Dendritic cell treated with granulocyte-macrophage colony-stimulating factor and Interleukin-4, amounts not matched to agents 40 ng/mL and 50 ng/mL, for 4 days (primary cell): ENCODE results near the gene KNDC1.

ENCODE experiments used
- H3K27ac Mint-ChIP-seq: one replicate; pipeline ENCODE4 v1.8.0; 2022; ENCODE audit warnings: mild to moderate bottlenecking, mixed read lengths
- H3K27me3 Mint-ChIP-seq: one replicate; pipeline ENCODE4 v1.8.0; 2022; ENCODE audit warnings: mild to moderate bottlenecking, mixed read lengths
- H3K36me3 Mint-ChIP-seq: one replicate; pipeline ENCODE4 v1.8.0; 2022; ENCODE audit warnings: low read depth, mixed read lengths
- H3K4me1 Mint-ChIP-seq: one replicate; pipeline ENCODE4 v1.8.0; 2022; ENCODE audit warnings: low read depth, mixed read lengths
- H3K4me3 Mint-ChIP-seq: one replicate; pipeline ENCODE4 v1.8.0; 2022; ENCODE audit warnings: mild to moderate bottlenecking, moderate library complexity, mixed read lengths
- H3K9me3 Mint-ChIP-seq: one replicate; pipeline ENCODE4 v1.8.0; 2022; ENCODE audit warnings: mixed read lengths
- intact Hi-C: fragments of 100-400 bp; cut with micrococcal nuclease; formaldehyde crosslinking; loops from one replicate; pipeline ENCODE4 v1.15.0; 2022

The KNDC1 gene

GRCh38 chr10:133158756-133159610 is 1.0 kb upstream of the KNDC1 start:
- no peaks in the 10 kb centered on the region for H3K9me3 Mint-ChIP-seq
- H3K4me1 Mint-ChIP-seq, result no peaks in the 10 kb centered on the region
- H3K27me3 Mint-ChIP-seq, result peaks cover 67% of the 10 kb centered on the region
- intact Hi-C loops, result no loop called here
- no peak overlapping the region for H3K4me3 Mint-ChIP-seq
- no peak overlapping the region for H3K27ac Mint-ChIP-seq
- H3K36me3 Mint-ChIP-seq, result no peaks in the 10 kb centered on the region

- Mint-ChIP-seq H3K4me3 (no peak overlapping the region), H3K9me3 (no peaks in the 10 kb centered on the region), H3K27ac (no peak overlapping the region), H3K36me3 (no peaks in the 10 kb centered on the region), H3K4me1 (no peaks in the 10 kb centered on the region), H3K27me3 (peaks cover 64% of the 10 kb centered on the region)
- intact Hi-C loops, result no loop called here
Observed at GRCh38 chr10:133159611-133159949, 439 bp upstream of the KNDC1 start.

GRCh38 chr10:133160826-133161471 is 930 bp downstream of the KNDC1 start:
- Mint-ChIP-seq H3K27me3 (peaks cover 57% of the 10 kb centered on the region), H3K4me1 (no peaks in the 10 kb centered on the region), H3K27ac (no peak overlapping the region), H3K4me3 (no peak overlapping the region), H3K36me3 (no peaks in the 10 kb centered on the region), H3K9me3 (no peaks in the 10 kb centered on the region)
- intact Hi-C loops, result no loop called here

- Mint-ChIP-seq H3K4me3 (no peak overlapping the region), H3K36me3 (no peaks in the 10 kb centered on the region), H3K4me1 (no peaks in the 10 kb centered on the region), H3K9me3 (no peaks in the 10 kb centered on the region), H3K27me3 (peaks cover 57% of the 10 kb centered on the region), H3K27ac (no peak overlapping the region)
- intact Hi-C loops, result no loop called here
Observed at GRCh38 chr10:133161486-133162109, 1.6 kb downstream of the KNDC1 start.

- H3K36me3 Mint-ChIP-seq, result no peaks in the 10 kb centered on the region
- no peak overlapping the region for H3K4me3 Mint-ChIP-seq
- H3K27ac Mint-ChIP-seq, result no peak overlapping the region
- H3K27me3 Mint-ChIP-seq, result peaks cover 57% of the 10 kb centered on the region
- H3K9me3 Mint-ChIP-seq, result no peaks in the 10 kb centered on the region
- no peaks in the 10 kb centered on the region for H3K4me1 Mint-ChIP-seq
- intact Hi-C loops, result no loop called here
Observed at GRCh38 chr10:133162178-133162909, 2.3 kb downstream of the KNDC1 start.

- Mint-ChIP-seq H3K27me3 (peaks cover 50% of the 10 kb centered on the region), H3K4me3 (no peak overlapping the region), H3K27ac (no peak overlapping the region), H3K4me1 (no peaks in the 10 kb centered on the region), H3K9me3 (no peaks in the 10 kb centered on the region), H3K36me3 (no peaks in the 10 kb centered on the region)
- intact Hi-C loops, result no loop called here
Observed at GRCh38 chr10:133162910-133163856, 3.2 kb downstream of the KNDC1 start.

GRCh38 chr10:133163889-133164815 is 4.1 kb downstream of the KNDC1 start:
- Mint-ChIP-seq H3K4me1 (no peaks in the 10 kb centered on the region), H3K27ac (no peak overlapping the region), H3K9me3 (no peaks in the 10 kb centered on the region), H3K4me3 (no peak overlapping the region), H3K36me3 (no peaks in the 10 kb centered on the region), H3K27me3 (peaks cover 42% of the 10 kb centered on the region)
- intact Hi-C loops, result no loop called here

GRCh38 chr10:133164816-133165555 is 5.0 kb downstream of the KNDC1 start:
- Mint-ChIP-seq H3K27me3 (peaks cover 40% of the 10 kb centered on the region), H3K27ac (no peak overlapping the region), H3K36me3 (no peaks in the 10 kb centered on the region), H3K9me3 (no peaks in the 10 kb centered on the region), H3K4me1 (no peaks in the 10 kb centered on the region), H3K4me3 (no peak overlapping the region)
- intact Hi-C loops, result no loop called here

GRCh38 chr10:133165556-133166503 is 5.8 kb downstream of the KNDC1 start:
- Mint-ChIP-seq H3K27me3 (peaks cover 37% of the 10 kb centered on the region), H3K4me1 (no peaks in the 10 kb centered on the region), H3K4me3 (no peak overlapping the region), H3K27ac (no peak overlapping the region), H3K9me3 (no peaks in the 10 kb centered on the region), H3K36me3 (no peaks in the 10 kb centered on the region)
- intact Hi-C loops, result no loop called here

GRCh38 chr10:133166504-133166827 is 6.4 kb downstream of the KNDC1 start:
- Mint-ChIP-seq H3K27me3 (peaks cover 31% of the 10 kb centered on the region), H3K27ac (no peak overlapping the region), H3K36me3 (no peaks in the 10 kb centered on the region), H3K4me3 (no peak overlapping the region), H3K9me3 (no peaks in the 10 kb centered on the region), H3K4me1 (no peaks in the 10 kb centered on the region)
- intact Hi-C loops, result no loop called here
